ENCODE data around the gene AADAC.

DNA sequence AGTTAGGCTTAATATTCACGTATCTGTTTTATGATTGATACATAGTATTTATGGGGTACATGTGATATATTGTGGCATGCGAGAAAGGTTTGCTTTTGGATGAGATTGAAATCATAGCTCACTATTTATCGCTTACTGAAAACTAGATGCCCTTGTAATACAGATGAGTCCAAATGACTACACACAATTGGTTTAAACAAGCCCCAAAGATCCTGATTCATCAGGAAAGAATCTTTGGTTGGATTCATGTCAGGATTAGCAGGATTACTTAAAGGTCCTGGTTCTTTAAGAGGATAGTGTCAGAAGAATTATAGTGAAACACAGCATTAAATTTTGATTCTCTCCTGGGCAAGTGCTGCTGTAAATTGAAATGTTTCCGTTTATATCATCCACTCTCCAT lies 18.6 kb upstream of the AADAC start:
- no peak for TF ChIP-seq POLR2A (IDR thresholded peaks at IDR 0.05)
- TF ChIP-seq, protein P1, sequence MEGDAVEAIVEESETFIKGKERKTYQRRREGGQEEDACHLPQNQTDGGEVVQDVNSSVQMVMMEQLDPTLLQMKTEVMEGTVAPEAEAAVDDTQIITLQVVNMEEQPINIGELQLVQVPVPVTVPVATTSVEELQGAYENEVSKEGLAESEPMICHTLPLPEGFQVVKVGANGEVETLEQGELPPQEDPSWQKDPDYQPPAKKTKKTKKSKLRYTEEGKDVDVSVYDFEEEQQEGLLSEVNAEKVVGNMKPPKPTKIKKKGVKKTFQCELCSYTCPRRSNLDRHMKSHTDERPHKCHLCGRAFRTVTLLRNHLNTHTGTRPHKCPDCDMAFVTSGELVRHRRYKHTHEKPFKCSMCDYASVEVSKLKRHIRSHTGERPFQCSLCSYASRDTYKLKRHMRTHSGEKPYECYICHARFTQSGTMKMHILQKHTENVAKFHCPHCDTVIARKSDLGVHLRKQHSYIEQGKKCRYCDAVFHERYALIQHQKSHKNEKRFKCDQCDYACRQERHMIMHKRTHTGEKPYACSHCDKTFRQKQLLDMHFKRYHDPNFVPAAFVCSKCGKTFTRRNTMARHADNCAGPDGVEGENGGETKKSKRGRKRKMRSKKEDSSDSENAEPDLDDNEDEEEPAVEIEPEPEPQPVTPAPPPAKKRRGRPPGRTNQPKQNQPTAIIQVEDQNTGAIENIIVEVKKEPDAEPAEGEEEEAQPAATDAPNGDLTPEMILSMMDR (IDR thresholded peaks at IDR 0.05), result no peak
